ENCODE data around the gene SYT6.

GRCh38 chr1:114063544-114063943 is 90.1 kb downstream of the SYT6 start:
- no peak for TF ChIP-seq CTCF (IDR thresholded peaks at IDR 0.05)
- TF ChIP-seq REST (IDR thresholded peaks at IDR 0.05; ENCODE audit: insufficient read depth in 1 of 2, low read depth in 2 of 2, low read length in 1 of 2): no peak
- no peak for TF ChIP-seq POLR2AphosphoS5 (IDR thresholded peaks at IDR 0.05; ENCODE audit: low read depth, low read length)

Data from Panc1 (cell line).